G401.6 (cell line): ENCODE data around the gene ZFYVE1.
"Not testable (repeated sequence)": the region's sequence is repeated elsewhere in the genome, so short reads cannot be mapped to it uniquely, and the experiment has no call there.

Source experiments
- FAIRE-seq: peaks from 2 replicates; lab custom pipeline; 2012; peaks lifted over from hg19 to GRCh38; lab: Jason Lieb, UNC

The ZFYVE1 gene

GRCh38 chr14:73000073-73000472 lies 26.8 kb downstream of the ZFYVE1 start:
- no peak for FAIRE-seq

DNA sequence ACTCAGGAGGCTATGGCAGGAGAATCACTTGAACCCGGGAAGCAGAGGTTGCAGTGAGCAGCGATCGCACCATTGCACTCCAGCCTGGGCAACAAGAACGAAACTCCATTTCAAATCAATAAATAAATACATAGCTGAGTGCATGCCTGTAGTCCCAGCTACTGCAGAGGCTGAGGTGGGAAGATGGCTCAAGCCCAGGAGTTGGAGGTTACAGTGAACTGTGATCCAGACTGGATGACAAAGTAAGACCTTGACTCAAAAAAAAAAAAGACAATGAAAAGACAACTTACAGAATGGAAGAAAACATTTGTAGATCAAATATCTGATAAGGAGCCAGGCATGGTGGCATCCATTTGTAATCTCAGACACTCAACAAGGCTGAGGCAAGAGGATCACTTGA lies 27.6 kb downstream of the ZFYVE1 start:
- no peak for FAIRE-seq

DNA sequence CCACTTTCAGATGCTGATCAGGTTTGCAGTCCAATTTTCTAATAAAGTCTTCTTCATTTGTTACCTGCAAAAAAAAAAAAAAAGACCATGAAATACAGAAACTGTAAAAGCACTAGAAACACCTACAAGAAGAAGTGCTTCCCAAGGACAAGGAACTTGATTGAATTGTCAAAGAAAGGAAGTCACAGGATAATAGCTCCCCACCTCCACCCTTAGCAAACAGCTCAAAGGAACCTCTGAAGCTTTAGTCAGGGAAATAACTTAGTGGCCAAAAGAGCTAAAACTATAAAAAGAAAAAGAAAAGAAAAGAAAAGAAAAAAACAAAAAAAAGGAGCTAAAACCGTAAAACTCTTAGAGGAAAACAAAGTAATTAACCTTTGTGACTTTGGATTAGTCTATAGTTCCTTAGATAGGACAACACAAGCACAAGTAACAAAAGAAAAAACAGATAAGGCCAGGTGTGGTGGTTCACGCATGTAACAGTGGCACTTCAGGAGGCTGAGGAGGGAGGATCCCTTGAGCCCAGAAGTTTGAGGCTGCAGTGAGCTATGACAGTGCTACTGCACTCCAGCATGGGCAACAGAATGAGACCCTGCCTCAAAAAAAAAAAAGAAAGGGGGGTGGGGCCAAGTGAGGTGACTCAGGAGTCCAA lies 28.5 kb downstream of the ZFYVE1 start:
- no peak for FAIRE-seq

DNA sequence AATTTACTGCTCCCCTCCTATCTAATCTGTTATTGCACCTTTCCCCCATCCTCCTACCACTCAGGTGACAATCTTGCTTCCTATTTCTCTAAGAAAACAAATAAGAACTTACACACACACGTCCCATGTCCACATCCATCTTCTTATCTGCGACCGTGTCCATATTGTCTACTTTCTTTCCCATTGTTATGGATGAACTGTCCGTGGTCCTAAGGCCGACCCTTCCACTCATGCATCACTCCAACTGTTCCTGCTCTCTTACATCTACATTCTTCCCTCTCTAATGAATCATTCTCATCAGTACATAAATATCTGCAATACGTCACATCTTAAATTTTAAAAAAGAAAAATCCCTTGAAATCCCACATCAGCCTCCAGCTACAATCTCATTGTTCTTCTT lies 30.0 kb downstream of the ZFYVE1 start:
- FAIRE-seq, result no peak

- FAIRE-seq, result no peak
Observed at GRCh38 chr14:72990171-72990570, 36.7 kb downstream of the ZFYVE1 start.

GRCh38 chr14:72986857-72987256 lies 40.0 kb downstream of the ZFYVE1 start:
- FAIRE-seq, result no peak

DNA sequence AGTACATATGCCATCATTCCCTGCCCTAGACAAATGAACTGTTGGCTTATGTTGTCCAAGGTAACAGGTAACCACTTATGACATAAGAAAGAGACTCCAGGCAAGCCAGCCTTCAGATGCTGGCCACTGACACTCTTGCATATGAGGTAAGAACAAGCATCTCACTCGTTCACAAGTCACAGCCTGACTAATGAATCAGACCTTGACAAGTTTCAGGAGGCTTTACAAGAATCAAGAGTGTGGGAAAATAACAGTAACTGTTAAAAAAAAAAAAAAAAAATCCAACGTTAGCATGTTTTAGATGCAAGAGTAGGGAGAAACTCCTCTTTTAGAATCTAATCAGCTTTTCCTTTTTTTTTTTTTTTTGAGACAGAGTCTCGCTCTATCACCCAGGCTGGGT lies 40.7 kb downstream of the ZFYVE1 start:
- no peak for FAIRE-seq

GRCh38 chr14:72982146-72982708 lies 44.7 kb downstream of the ZFYVE1 start:
- FAIRE-seq, result no peak

GRCh38 chr14:72980863-72981262 lies 46.0 kb downstream of the ZFYVE1 start:
- FAIRE-seq, result no peak

GRCh38 chr14:72978856-72979255 lies 48.0 kb downstream of the ZFYVE1 start:
- no peak for FAIRE-seq

GRCh38 chr14:72975770-72976169 lies 51.1 kb downstream of the ZFYVE1 start:
- FAIRE-seq, result no peak

- FAIRE-seq, result no peak
Observed at GRCh38 chr14:72974661-72975060, 52.2 kb downstream of the ZFYVE1 start.

DNA sequence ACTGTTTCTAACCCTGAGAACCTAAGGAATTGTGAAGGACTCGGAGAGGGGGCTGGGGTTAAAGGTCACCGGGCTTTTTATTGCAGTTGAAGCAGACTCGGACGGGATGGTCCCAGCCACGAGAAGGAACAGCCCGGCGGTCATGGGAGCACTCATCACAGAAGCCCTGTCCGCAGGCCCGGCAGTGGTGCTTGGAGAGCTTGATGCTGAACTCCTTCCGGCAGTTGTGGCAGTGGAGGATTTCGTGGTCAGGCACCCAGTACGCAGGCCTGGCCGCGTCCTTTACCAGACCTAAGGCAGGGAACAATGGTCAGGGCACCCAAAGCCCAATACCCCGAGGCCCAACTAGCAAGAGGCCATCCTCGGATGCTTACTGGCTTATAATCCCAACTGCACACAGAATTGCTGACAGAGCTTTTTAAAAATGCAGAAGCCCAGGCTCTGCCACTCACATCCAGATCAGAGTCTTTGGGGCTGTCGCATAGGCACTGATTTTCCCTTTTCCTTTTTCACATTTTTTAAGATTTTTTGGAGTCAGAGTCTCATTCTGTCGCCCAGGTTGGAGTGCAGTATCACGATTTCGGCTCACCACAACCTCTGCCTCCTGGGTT lies 56.0 kb downstream of the ZFYVE1 start:
- FAIRE-seq, result no peak

GRCh38 chr14:72970058-72970630 lies 56.8 kb downstream of the ZFYVE1 start:
- FAIRE-seq, result no peak

DNA sequence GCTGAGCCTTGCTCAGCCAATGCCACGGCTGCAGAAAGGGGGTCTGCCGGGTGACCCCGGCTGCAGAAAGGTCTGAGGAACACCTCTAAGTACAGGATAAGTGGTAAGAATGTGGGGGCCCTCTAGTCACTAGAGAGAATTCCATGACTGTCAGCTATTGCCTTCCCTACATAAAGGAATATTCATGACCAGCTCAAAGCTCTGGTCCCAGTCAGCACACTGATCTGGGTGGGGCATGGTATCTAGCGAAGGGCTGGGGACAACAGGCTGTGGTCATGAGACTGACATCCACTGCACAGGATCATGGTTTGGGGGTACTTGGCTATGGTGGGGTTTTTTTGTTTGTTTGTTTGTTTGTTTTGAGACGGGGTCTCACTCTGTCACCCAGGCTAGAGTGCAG lies 58.6 kb downstream of the ZFYVE1 start:
- no peak for FAIRE-seq

DNA sequence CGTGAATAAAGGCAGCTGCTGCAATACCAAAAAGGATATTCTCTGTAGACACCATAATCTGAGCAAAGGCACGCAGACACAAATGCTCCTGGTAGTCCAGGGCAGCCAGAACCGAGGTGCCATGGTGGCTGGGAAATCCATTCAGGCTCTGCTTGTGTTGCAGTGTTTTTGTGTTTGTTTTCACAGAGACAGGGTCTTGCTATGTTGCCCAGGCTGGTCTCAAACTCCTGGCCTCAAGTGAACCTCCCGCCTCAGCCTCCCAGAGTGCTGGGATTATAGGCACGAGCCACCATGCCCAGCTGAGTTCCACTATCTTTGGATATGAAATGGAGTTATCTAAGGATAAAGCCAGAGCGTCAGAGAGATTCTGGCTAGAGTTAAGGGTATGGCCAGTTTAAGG lies 60.9 kb downstream of the ZFYVE1 start:
- no peak for FAIRE-seq

DNA sequence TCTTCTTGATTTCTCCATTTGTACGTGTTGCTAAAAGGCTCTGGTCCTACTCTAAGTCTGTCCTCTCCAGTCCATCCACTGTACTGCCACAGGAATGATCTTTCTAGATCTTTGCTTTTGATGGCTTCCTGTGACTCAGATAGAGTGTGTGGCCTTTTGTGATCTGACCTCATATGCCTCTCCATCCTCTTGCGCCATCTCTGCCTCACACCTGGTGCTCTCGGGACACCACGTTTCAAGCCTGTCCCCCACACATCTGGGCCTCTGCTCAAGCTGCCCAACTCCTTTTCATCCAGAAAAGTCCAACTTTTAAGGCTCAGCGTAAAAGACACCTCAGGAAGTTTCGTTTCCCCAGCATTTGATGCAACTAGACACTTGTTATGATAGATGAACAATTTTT lies 61.7 kb downstream of the ZFYVE1 start:
- no peak for FAIRE-seq

- FAIRE-seq, result peak; percentile 77
Observed at GRCh38 chr14:72962829-72963312, 64.0 kb downstream of the ZFYVE1 start.

DNA sequence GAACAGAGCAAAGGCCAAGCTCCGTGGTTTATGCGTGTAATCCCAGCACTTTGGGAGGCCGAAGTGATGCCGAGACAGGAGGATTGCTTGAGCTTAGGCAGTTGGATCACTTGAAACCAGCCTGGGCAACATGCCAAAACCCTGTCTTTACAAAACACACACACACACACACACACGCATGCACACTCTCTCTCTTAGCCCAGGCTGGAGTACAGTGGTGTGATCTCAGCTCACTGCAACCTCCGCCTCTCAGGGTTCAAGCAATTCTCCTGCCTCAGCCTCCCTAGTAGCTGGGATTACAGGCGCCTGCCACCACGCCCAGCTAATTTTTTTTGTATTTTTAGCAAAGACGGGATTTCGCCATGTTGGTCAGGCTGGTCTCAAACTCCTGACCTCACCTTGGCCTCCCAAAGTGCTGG lies 64.6 kb downstream of the ZFYVE1 start:
- not testable (repeated sequence) for FAIRE-seq

- FAIRE-seq, result no peak
Observed at GRCh38 chr14:72961579-72962335, 65.1 kb downstream of the ZFYVE1 start.

DNA sequence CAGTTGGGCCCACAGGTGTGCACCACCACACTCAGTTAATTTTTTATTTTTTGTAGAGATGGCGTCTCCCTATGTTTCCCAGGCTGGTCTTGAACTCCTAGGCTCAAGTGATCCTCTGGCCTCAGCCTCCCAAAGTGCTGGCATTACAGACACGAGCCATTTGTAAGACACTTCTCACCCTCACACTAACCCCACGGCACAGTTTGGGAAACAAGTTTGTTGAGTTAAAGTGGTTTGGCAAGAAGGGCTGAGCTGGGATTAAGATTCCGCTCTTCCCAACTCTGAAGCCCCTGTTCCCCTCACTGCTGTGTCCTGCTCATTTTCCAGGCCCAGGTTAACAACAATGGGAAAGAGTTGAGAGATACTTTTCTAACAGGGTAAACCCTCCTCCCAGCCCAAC lies 65.9 kb downstream of the ZFYVE1 start:
- not testable (repeated sequence) for FAIRE-seq

- FAIRE-seq, result no peak
Observed at GRCh38 chr14:72958548-72958947, 68.4 kb downstream of the ZFYVE1 start.

DNA sequence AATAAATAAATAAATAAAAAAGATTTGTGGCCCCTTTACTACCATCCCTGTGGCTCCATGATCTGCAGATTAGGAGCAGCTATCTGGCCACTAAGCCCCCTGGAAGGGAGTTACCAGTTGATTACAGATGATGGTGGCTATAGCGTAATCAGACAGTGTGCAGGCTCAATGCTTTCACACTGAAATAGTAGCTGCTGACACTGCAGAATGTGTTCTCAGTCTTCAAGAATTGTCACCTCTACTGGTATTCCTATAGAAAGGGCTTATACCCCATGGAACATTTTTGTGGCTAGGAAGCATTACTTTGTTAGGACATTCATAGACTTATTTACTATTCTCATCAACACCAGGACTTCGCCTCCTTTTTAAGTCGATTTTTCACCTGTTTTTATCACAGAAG lies 69.7 kb downstream of the ZFYVE1 start:
- no peak for FAIRE-seq
